HepG2 (cell line): ENCODE results near the gene ENGASE. TPM values are rescaled to one million over a fixed set of nuclear protein-coding genes. Genes with fewer than 3 reads are reported as not detected.
A peak's percentile ranks its signal among the peaks of the same experiment; 100 is the strongest.

ENCODE experiments used
- CENPX ChIP-seq: sonication (generic); formaldehyde crosslinking; IDR thresholded peaks from 2 replicates; pipeline ENCODE4 v1.9.0; 2021; ENCODE audit warnings: mild to moderate bottlenecking, missing genetic modification reagents, moderate library complexity
- CREB3 ChIP-seq: sonication (generic); formaldehyde crosslinking; IDR thresholded peaks from 2 replicates; pipeline ENCODE4 v1.5.0; 2020; ENCODE audit warnings: missing genetic modification reagents
- FOXA1 ChIP-seq, 2 experiments: fragments of 450-650 bp in 1 of 2; sonication (generic) in 1 of 2; formaldehyde crosslinking in 1 of 2; IDR thresholded peaks; 2 replicates each; pipeline versions ENCODE4 v1.4.0 to v1.6.1; 2016 to 2020; ENCODE audit warnings: missing genetic modification reagents in 1 of 2
- GRHL1 ChIP-seq: sonication (generic); formaldehyde crosslinking; conservative IDR thresholded peaks from 2 replicates; pipeline ENCODE4 v1.8.0; 2022; ENCODE audit warnings: missing genetic modification reagents
- GZF1 ChIP-seq: sonication (generic); formaldehyde crosslinking; IDR thresholded peaks from 2 replicates; pipeline ENCODE4 v1.5.1; 2020; ENCODE audit warnings: mild to moderate bottlenecking, missing genetic modification reagents
- HNRNPH1 ChIP-seq: fragments of 200-400 bp; formaldehyde crosslinking; optimal IDR thresholded peaks from 2 replicates; pipeline ENCODE3; 2017; ENCODE audit warnings: mild to moderate bottlenecking, low read depth, low read length
- PAF1 ChIP-seq: IDR thresholded peaks from 2 replicates; pipeline ENCODE4 v1.6.1; 2016; ENCODE audit warnings: missing genetic modification reagents, missing compliant biosample characterization
- PCBP2 ChIP-seq: fragments of 200-400 bp; formaldehyde crosslinking; optimal IDR thresholded peaks from 2 replicates; pipeline ENCODE3; 2018; ENCODE audit warnings: low read length, low read depth; ENCODE audit not compliant: poor library complexity, severe bottlenecking
- POLR2G ChIP-seq: fragments of 200-400 bp; formaldehyde crosslinking; IDR thresholded peaks from 2 replicates; pipeline ENCODE4 v1.6.1; 2018; ENCODE audit warnings: mild to moderate bottlenecking, low read depth, low read length, moderate library complexity
- SOX6 ChIP-seq, 2 experiments: fragments of 450-650 bp in 1 of 2; sonication (generic) in 1 of 2; formaldehyde crosslinking in 1 of 2; IDR thresholded peaks; 2 replicates each; pipeline versions ENCODE4 v1.4.0 to v1.6.1; 2017 to 2020; ENCODE audit warnings: antibody characterized with exemption in 1 of 2, mild to moderate bottlenecking in 1 of 2, missing genetic modification reagents in 1 of 2
- TFDP2 ChIP-seq: sonication (generic); formaldehyde crosslinking; IDR thresholded peaks from 2 replicates; pipeline ENCODE4 v1.4.0; 2020; ENCODE audit warnings: missing genetic modification reagents
- TOE1 ChIP-seq: sonication (generic); formaldehyde crosslinking; IDR thresholded peaks from 2 replicates; pipeline ENCODE4 v1.4.0; 2020; ENCODE audit warnings: mild to moderate bottlenecking, missing genetic modification reagents
- ZNF17 ChIP-seq: sonication (generic); formaldehyde crosslinking; IDR thresholded peaks from 2 replicates; pipeline ENCODE4 v1.5.0; 2020; ENCODE audit warnings: mild to moderate bottlenecking, missing genetic modification reagents
- ZNF207 ChIP-seq: fragments of 450-650 bp; IDR thresholded peaks from 2 replicates; pipeline ENCODE4 v1.6.1; 2016; ENCODE audit warnings: antibody characterized with exemption, borderline replicate concordance
- ZNF281 ChIP-seq: sonication (generic); formaldehyde crosslinking; IDR thresholded peaks from 2 replicates; pipeline ENCODE4 v1.4.0; 2020; ENCODE audit warnings: missing genetic modification reagents, borderline replicate concordance
- ZNF567 ChIP-seq: sonication (generic); formaldehyde crosslinking; IDR thresholded peaks from 2 replicates; pipeline ENCODE4 v1.8.1; 2023; ENCODE audit warnings: mild to moderate bottlenecking, missing genetic modification reagents, borderline replicate concordance
- ZNF784 ChIP-seq: sonication (generic); formaldehyde crosslinking; IDR thresholded peaks from 2 replicates; pipeline ENCODE4 v1.5.1; 2020; ENCODE audit warnings: missing genetic modification reagents, mild to moderate bottlenecking, borderline replicate concordance
- polyA plus RNA-seq, 8 experiments: library from polyadenylated mRNA; depleted of rRNA in 3 of 8; stranded (reverse) in 7 of 8; unstranded in 1 of 8; fragments of >200 nt; fragmentation: Illumina TruSeq in 4 of 8; extraction: Trizol in 4 of 8; gene quantifications; 2 replicates each; pipeline versions ENCODE4 v1.2.1 to v1.2.3, GENCODE V29; 2011 to 2016; ENCODE audit warnings: low read depth in 4 of 8, missing spikeins in 1 of 8, mixed read lengths in 1 of 8; ENCODE audit not compliant: insufficient read depth in 1 of 8
- total RNA-seq, 5 experiments: library from RNA; depleted of rRNA; stranded (reverse); fragments of >200 nt; fragmentation: Illumina TruSeq; extraction: Trizol; gene quantifications; 2 replicates each; pipeline ENCODE4 v1.2.3, GENCODE V29; 2016; ENCODE audit warnings: low read depth in 1 of 5

ENGASE gene
- total and polyA plus RNA-seq, 2 of the 13 experiments (the other 11 are each of a cell fraction or from before 2014, with no cell fraction given) = 10.6 to 18.1 TPM

- TF ChIP-seq CREB3 (CRISPR knock-in tag) = no peak
- TF ChIP-seq GZF1 = no peak
- TF ChIP-seq PCBP2 = no peak
- TF ChIP-seq TOE1 (CRISPR knock-in tag) = no peak
- no peak for TF ChIP-seq CENPX (CRISPR knock-in tag)
- no peak for TF ChIP-seq ZNF784
- 0 out of 2 replicates have a peak, but pooled peaks have one; percentile 42 for TF ChIP-seq ZNF281 (CRISPR knock-in tag)
- no peak for TF ChIP-seq GRHL1 (CRISPR knock-in tag)
- no peak for TF ChIP-seq ZNF207
- no peak for TF ChIP-seq HNRNPH1
- no peak for TF ChIP-seq ZNF17 (CRISPR knock-in tag)
- no peak for TF ChIP-seq SOX6 (IDR thresholded peaks at IDR 0.05)
- TF ChIP-seq SOX6 (CRISPR knock-in tag; IDR thresholded peaks at IDR 0.05) = 0 out of 2 replicates have a peak, but pooled peaks have one; percentile 22
- no peak for TF ChIP-seq POLR2G
- TF ChIP-seq PAF1 = no peak
- TF ChIP-seq TFDP2 (CRISPR knock-in tag) = no peak
- no peak for TF ChIP-seq ZNF567 (CRISPR knock-in tag)
- TF ChIP-seq FOXA1 (IDR thresholded peaks at IDR 0.05) = no peak
- no peak for TF ChIP-seq FOXA1 (CRISPR knock-in tag; IDR thresholded peaks at IDR 0.05)
Measured at GRCh38 chr17:79082311-79083190, 7.9 kb downstream of the ENGASE start (continued).
